ENCODE results near the gene PDCD1. TPM values are rescaled to one million over a fixed set of nuclear protein-coding genes. Genes with fewer than 3 reads are reported as not detected.
A peak's percentile ranks its signal among the peaks of the same experiment; 100 is the strongest.

The PDCD1 gene
- total RNA-seq, 1 donor = not detected

GRCh38 chr2:241864850-241865213, 6.1 kb upstream of the PDCD1 start:
- H3K36me3 ChIP-seq (ENCODE audit: insufficient read depth, low read length) = no peaks in the 10 kb centered on the region
- H3K9me3 ChIP-seq (ENCODE audit: low read depth, low read length) = no peaks in the 10 kb centered on the region
- no peaks in the 10 kb centered on the region for H4K20me1 ChIP-seq (ENCODE audit: insufficient read depth, low read length)
- no peak overlapping the region for H3K4me2 ChIP-seq (ENCODE audit: insufficient read depth, low read length)
- H3K27me3 ChIP-seq (ENCODE audit: insufficient read depth, low read length) = peaks cover 26% of the 10 kb centered on the region
- H3K4me1 ChIP-seq (ENCODE audit: insufficient read depth, low read length) = no peaks in the 10 kb centered on the region
- TF ChIP-seq CTCF (IDR thresholded peaks at IDR 0.05; ENCODE audit: extremely low read depth, low read depth, low read length) = no peak
- no peak overlapping the region for H2AFZ ChIP-seq (ENCODE audit: low read length)
- no peak overlapping the region for H3K4me3 ChIP-seq (ENCODE audit: insufficient read depth, low read length)
- no peak for DNase-seq (ENCODE audit: insufficient read length, low spot score, missing footprints)
- H3K27ac ChIP-seq (ENCODE audit: low read depth, low read length) = no peak overlapping the region
- H3K79me2 ChIP-seq (ENCODE audit: insufficient read depth, low read length) = no peaks in the 10 kb centered on the region

- peak overlapping the region; percentile 61 for H3K4me2 ChIP-seq (ENCODE audit: insufficient read depth, low read length)
- H4K20me1 ChIP-seq (ENCODE audit: insufficient read depth, low read length) = no peaks in the 10 kb centered on the region
- H3K4me1 ChIP-seq (ENCODE audit: insufficient read depth, low read length) = no peaks in the 10 kb centered on the region
- peaks cover 26% of the 10 kb centered on the region for H3K27me3 ChIP-seq (ENCODE audit: insufficient read depth, low read length)
- no peaks in the 10 kb centered on the region for H3K79me2 ChIP-seq (ENCODE audit: insufficient read depth, low read length)
- no peaks in the 10 kb centered on the region for H3K9me3 ChIP-seq (ENCODE audit: low read depth, low read length)
- H3K27ac ChIP-seq (ENCODE audit: low read depth, low read length) = no peak overlapping the region
- no peak overlapping the region for H3K4me3 ChIP-seq (ENCODE audit: insufficient read depth, low read length)
- DNase-seq (ENCODE audit: insufficient read length, low spot score, missing footprints) = no peak
- H3K36me3 ChIP-seq (ENCODE audit: insufficient read depth, low read length) = no peaks in the 10 kb centered on the region
- no peak overlapping the region for H2AFZ ChIP-seq (ENCODE audit: low read length)
- no peak for TF ChIP-seq CTCF (IDR thresholded peaks at IDR 0.05; ENCODE audit: extremely low read depth, low read depth, low read length)
Observed at GRCh38 chr2:241864168-241864849, 5.6 kb upstream of the PDCD1 start.

- Histone ChIP-seq H3K4me3 (ENCODE audit: insufficient read depth, low read length) (peak overlapping the region; percentile 54), H3K27ac (ENCODE audit: low read depth, low read length) (no peak overlapping the region), H3K27me3 (ENCODE audit: insufficient read depth, low read length) (peaks cover 26% of the 10 kb centered on the region), H3K79me2 (ENCODE audit: insufficient read depth, low read length) (no peaks in the 10 kb centered on the region), H3K4me1 (ENCODE audit: insufficient read depth, low read length) (no peaks in the 10 kb centered on the region), H3K36me3 (ENCODE audit: insufficient read depth, low read length) (no peaks in the 10 kb centered on the region), H4K20me1 (ENCODE audit: insufficient read depth, low read length) (no peaks in the 10 kb centered on the region), H3K9me3 (ENCODE audit: low read depth, low read length) (no peaks in the 10 kb centered on the region), H2AFZ (ENCODE audit: low read length) (peak overlapping the region; percentile 82), H3K4me2 (ENCODE audit: insufficient read depth, low read length) (peak overlapping the region; percentile 61)
- DNase-seq (ENCODE audit: insufficient read length, low spot score, missing footprints) = peak; percentile 95
- no peak for TF ChIP-seq CTCF (IDR thresholded peaks at IDR 0.05; ENCODE audit: extremely low read depth, low read depth, low read length)
Observed at GRCh38 chr2:241863536-241863954, 4.9 kb upstream of the PDCD1 start.

- peaks cover 25% of the 10 kb centered on the region for H3K27me3 ChIP-seq (ENCODE audit: insufficient read depth, low read length)
- no peak for TF ChIP-seq CTCF (IDR thresholded peaks at IDR 0.05; ENCODE audit: extremely low read depth, low read depth, low read length)
Observed at GRCh38 chr2:241862775-241863535, 4.3 kb upstream of the PDCD1 start.

More at GRCh38 chr2:241862775-241863535, 4.3 kb upstream of the PDCD1 start:
- H3K9me3 ChIP-seq (ENCODE audit: low read depth, low read length) = no peaks in the 10 kb centered on the region
- H3K4me1 ChIP-seq (ENCODE audit: insufficient read depth, low read length) = no peaks in the 10 kb centered on the region
- no peaks in the 10 kb centered on the region for H3K36me3 ChIP-seq (ENCODE audit: insufficient read depth, low read length)
- H3K79me2 ChIP-seq (ENCODE audit: insufficient read depth, low read length) = no peaks in the 10 kb centered on the region
- H3K4me2 ChIP-seq (ENCODE audit: insufficient read depth, low read length) = peak overlapping the region; percentile 61
- no peak overlapping the region for H3K27ac ChIP-seq (ENCODE audit: low read depth, low read length)
- DNase-seq (ENCODE audit: insufficient read length, low spot score, missing footprints) = no peak
- peak overlapping the region; percentile 54 for H3K4me3 ChIP-seq (ENCODE audit: insufficient read depth, low read length)
- no peaks in the 10 kb centered on the region for H4K20me1 ChIP-seq (ENCODE audit: insufficient read depth, low read length)
- H2AFZ ChIP-seq (ENCODE audit: low read length) = peak overlapping the region; percentile 82
